ENCODE results near the gene GBF1. TPM values are rescaled to one million over a fixed set of nuclear protein-coding genes. Genes with fewer than 3 reads are reported as not detected.

The GBF1 gene
- total and polyA plus RNA-seq, 2 donors (not counting 1 experiment from before 2014, with no cell fraction given), result 20.8 to 39.3 TPM

DNA sequence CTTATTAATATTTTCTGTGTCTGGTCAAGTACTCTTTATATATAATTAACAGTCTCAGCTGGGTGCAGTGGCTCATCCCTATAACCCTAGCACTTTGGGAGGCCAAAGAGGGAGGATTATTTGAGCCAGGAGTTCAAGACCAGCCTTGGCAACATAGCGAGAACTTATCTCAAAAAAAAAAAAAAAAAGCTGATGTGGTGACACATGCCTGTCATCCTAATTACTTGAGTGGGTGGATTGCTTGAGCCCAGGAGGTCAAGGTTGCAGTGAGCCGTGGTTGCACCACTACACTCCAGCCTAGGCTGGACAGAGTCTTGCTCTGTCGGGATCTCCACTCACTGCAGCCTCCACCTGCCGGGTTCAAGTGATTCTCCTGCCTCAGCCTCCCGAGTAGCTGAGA is 26.0 kb upstream of the GBF1 start:
- no peak overlapping the region for H3K27ac ChIP-seq (ENCODE audit: low read length in 2 of 2)
- Mint-ChIP-seq H3K9me3 (ENCODE audit: insufficient read depth) (no peaks in the 10 kb centered on the region), H3K27me3 (peaks cover 25% of the 10 kb centered on the region), H3K27ac (no peak overlapping the region), H3K4me1 (no peaks in the 10 kb centered on the region), H3K4me3 (no peak overlapping the region)
- H3K4me2 ChIP-seq (replicated peaks; ENCODE audit: low read depth, low read length, poor library complexity, severe bottlenecking), result no peak overlapping the region
- POLR2A ChIA-PET, result interaction anchor here (0.5 to 0.7 kb wide), 2 partner anchors 11 to 292 kb away, joined by 3 to 9 read pairs; no protein-coding TSS in a partner anchor
- no peak overlapping the region for H3K9ac ChIP-seq (ENCODE audit: low read length)
- H4K20me1 ChIP-seq (ENCODE audit: control insufficient read depth, insufficient read depth, low read length, poor library complexity, severe bottlenecking), result no peaks in the 10 kb centered on the region
- 87% methylated on average over 5 of the region's 5 CpGs for WGBS (ENCODE audit: insufficient coverage)
- no peaks in the 10 kb centered on the region for H3K79me2 ChIP-seq (ENCODE audit: control insufficient read depth, insufficient read depth, low read length)
- peaks cover 0 to 5% (median 1%) of the 10 kb centered on the region in 4 experiments for H3K27me3 ChIP-seq (replicated peaks in 1 of 4; ENCODE audit: control extremely low read depth in 1 of 4, control insufficient read depth in 3 of 4, insufficient read depth in 4 of 4, low read length in 3 of 4)
- H3K9me3 ChIP-seq (ENCODE audit: control extremely low read depth in 1 of 3, control insufficient read depth in 2 of 3, insufficient read depth in 1 of 3, low read length in 2 of 3), result peaks cover 0 to under 1% (median 0%) of the 10 kb centered on the region in 3 donors
- CTCF ChIA-PET, result interaction anchor here (0.6 to 2.1 kb wide), 6 partner anchors 10 to 948 kb away, joined by 3 to 25 read pairs (median 4); no protein-coding TSS in a partner anchor
- no peak overlapping the region for H3K4me3 ChIP-seq (ENCODE audit: control extremely low read depth in 1 of 5, extremely low read depth in 1 of 5, insufficient read depth in 1 of 5, low read depth in 2 of 5, low read length in 4 of 5)
- no peaks in the 10 kb centered on the region for H3K36me3 ChIP-seq (replicated peaks in 1 of 2; ENCODE audit: control extremely low read depth in 1 of 2, control insufficient read depth in 1 of 2, extremely low read depth in 1 of 2, insufficient read depth in 2 of 2, low read length in 1 of 2)
- no peaks in the 10 kb centered on the region for H3K4me1 ChIP-seq (ENCODE audit: control insufficient read depth in 2 of 2, insufficient read depth in 2 of 2, low read length in 2 of 2)
- no peak for TF ChIP-seq EZH2 (IDR thresholded peaks at IDR 0.05; ENCODE audit: borderline replicate concordance, insufficient read depth, low read depth, low read length, poor library complexity, severe bottlenecking)
- TF ChIP-seq, protein P1, sequence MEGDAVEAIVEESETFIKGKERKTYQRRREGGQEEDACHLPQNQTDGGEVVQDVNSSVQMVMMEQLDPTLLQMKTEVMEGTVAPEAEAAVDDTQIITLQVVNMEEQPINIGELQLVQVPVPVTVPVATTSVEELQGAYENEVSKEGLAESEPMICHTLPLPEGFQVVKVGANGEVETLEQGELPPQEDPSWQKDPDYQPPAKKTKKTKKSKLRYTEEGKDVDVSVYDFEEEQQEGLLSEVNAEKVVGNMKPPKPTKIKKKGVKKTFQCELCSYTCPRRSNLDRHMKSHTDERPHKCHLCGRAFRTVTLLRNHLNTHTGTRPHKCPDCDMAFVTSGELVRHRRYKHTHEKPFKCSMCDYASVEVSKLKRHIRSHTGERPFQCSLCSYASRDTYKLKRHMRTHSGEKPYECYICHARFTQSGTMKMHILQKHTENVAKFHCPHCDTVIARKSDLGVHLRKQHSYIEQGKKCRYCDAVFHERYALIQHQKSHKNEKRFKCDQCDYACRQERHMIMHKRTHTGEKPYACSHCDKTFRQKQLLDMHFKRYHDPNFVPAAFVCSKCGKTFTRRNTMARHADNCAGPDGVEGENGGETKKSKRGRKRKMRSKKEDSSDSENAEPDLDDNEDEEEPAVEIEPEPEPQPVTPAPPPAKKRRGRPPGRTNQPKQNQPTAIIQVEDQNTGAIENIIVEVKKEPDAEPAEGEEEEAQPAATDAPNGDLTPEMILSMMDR (IDR thresholded peaks at IDR 0.05), result no peak
- DNase-seq (no peak), ATAC-seq (ENCODE audit: low read depth) (no peak)
- intact Hi-C loops (cut with micrococcal nuclease), result no loop called here
- H2AFZ ChIP-seq (ENCODE audit: insufficient read depth, low read depth, low read length, poor library complexity, severe bottlenecking), result no peak overlapping the region

DNA sequence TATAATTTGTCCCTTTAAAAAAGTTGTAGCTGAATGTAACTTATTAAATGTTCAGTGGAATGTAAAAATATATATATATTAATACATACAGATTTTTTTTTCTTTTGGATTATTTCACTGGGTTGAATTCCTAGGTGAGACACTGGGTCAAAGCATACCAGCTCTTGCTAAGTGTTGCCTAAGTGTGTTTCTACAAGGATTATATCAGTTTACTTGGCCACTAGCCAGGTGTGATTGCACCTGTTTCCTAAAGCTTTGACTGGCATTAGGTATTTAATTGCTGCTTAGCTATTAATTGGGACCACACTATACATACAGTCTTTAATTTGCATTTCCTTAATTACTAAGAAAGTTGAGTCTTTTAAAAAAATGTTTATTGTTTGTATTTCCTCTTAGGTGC is 24.7 kb upstream of the GBF1 start:
- no peaks in the 10 kb centered on the region for H3K4me1 Mint-ChIP-seq
- peaks cover 27% of the 10 kb centered on the region for H3K27me3 Mint-ChIP-seq
- Histone ChIP-seq H3K79me2 (ENCODE audit: control insufficient read depth, insufficient read depth, low read length) (no peaks in the 10 kb centered on the region), H3K36me3 (replicated peaks in 1 of 2; ENCODE audit: control extremely low read depth in 1 of 2, control insufficient read depth in 1 of 2, extremely low read depth in 1 of 2, insufficient read depth in 2 of 2, low read length in 1 of 2) (no peaks in the 10 kb centered on the region), H3K4me3 (ENCODE audit: control extremely low read depth in 1 of 5, extremely low read depth in 1 of 5, insufficient read depth in 1 of 5, low read depth in 2 of 5, low read length in 4 of 5) (no peak overlapping the region), H4K20me1 (ENCODE audit: control insufficient read depth, insufficient read depth, low read length, poor library complexity, severe bottlenecking) (no peaks in the 10 kb centered on the region), H3K4me1 (ENCODE audit: control insufficient read depth in 2 of 2, insufficient read depth in 2 of 2, low read length in 2 of 2) (peaks cover under 1 to 1% of the 10 kb centered on the region in 2 donors), H3K27me3 (replicated peaks in 1 of 4; ENCODE audit: control extremely low read depth in 1 of 4, control insufficient read depth in 3 of 4, insufficient read depth in 4 of 4, low read length in 3 of 4) (peaks cover 0 to 5% (median 3%) of the 10 kb centered on the region in 4 experiments), H3K9me3 (ENCODE audit: control extremely low read depth in 1 of 3, control insufficient read depth in 2 of 3, insufficient read depth in 1 of 3, low read length in 2 of 3) (no peaks in the 10 kb centered on the region), H2AFZ (ENCODE audit: insufficient read depth, low read depth, low read length, poor library complexity, severe bottlenecking) (no peak overlapping the region), H3K9ac (ENCODE audit: low read length) (no peak overlapping the region), H3K4me2 (replicated peaks; ENCODE audit: low read depth, low read length, poor library complexity, severe bottlenecking) (no peak overlapping the region), H3K27ac (ENCODE audit: low read length in 2 of 2) (no peak overlapping the region)
- ChIA-PET CTCF (interaction anchor here (1.0 to 1.3 kb wide), 3 partner anchors 51 to 156 kb away, joined by 3 to 4 read pairs (median 3); no protein-coding TSS in a partner anchor), POLR2A (no interaction called here)
- intact Hi-C loops (cut with micrococcal nuclease), result no loop called here
- H3K4me3 Mint-ChIP-seq, result no peak overlapping the region
- H3K27ac Mint-ChIP-seq, result no peak overlapping the region
- no peak for ATAC-seq (ENCODE audit: low read depth)
- H3K9me3 Mint-ChIP-seq (ENCODE audit: insufficient read depth), result no peaks in the 10 kb centered on the region
- DNase-seq, result no peak
- TF ChIP-seq EZH2 (IDR thresholded peaks at IDR 0.05; ENCODE audit: borderline replicate concordance, insufficient read depth, low read depth, low read length, poor library complexity, severe bottlenecking), result no peak
- TF ChIP-seq, protein P1 (IDR thresholded peaks at IDR 0.05), result no peak
